Gastrocnemius medialis (tissue), 4 donors: ENCODE measurements around the gene UCKL1. TPM values are rescaled to one million over a fixed set of nuclear protein-coding genes. Genes with fewer than 3 reads are reported as not detected.

Source experiments
- ATAC-seq, 2 donors: fragments of 150-250 bp; one replicate each; pipeline ENCODE4 v1.9.1; 2016
- DNase-seq, 2 donors: peaks; one replicate each; pipeline ENCODE4 v3.0.0-alpha.2; 2019
- H3K27ac ChIP-seq, 4 donors: fragments of 200-600 bp; sonication (generic); 1 replicate in 1 of 4; 2 replicates in 3 of 4; pipeline ENCODE4 v1.5.1; 2016 to 2018; ENCODE audit warnings: mild to moderate bottlenecking in 2 of 4, moderate library complexity in 1 of 4
- H3K27me3 ChIP-seq, 3 donors: fragments of 200-600 bp; sonication (generic) in 2 of 3; 1 replicate in 1 of 3; 2 replicates in 2 of 3; pipeline versions ENCODE4 v1.5.1 to v1.6.0; 2016 to 2019; ENCODE audit warnings: mild to moderate bottlenecking in 1 of 3, moderate library complexity in 1 of 3
- H3K36me3 ChIP-seq, 2 donors: fragments of 200-600 bp; sonication (generic) in 1 of 2; one replicate each; pipeline ENCODE4 v1.5.1; 2017 to 2018
- H3K4me1 ChIP-seq, 2 donors: fragments of 200-600 bp; sonication (generic) in 1 of 2; one replicate each; pipeline ENCODE4 v1.5.1; 2016 to 2017; ENCODE audit warnings: mild to moderate bottlenecking in 2 of 2
- H3K4me3 ChIP-seq, 4 donors: fragments of 200-600 bp; sonication (generic) in 3 of 4; 1 replicate in 1 of 4; 2 replicates in 3 of 4; pipeline ENCODE4 v1.5.1; 2016 to 2019; ENCODE audit warnings: mild to moderate bottlenecking in 2 of 4
- H3K9me3 ChIP-seq, 3 donors: fragments of 200-600 bp; sonication (generic) in 2 of 3; 1 replicate in 1 of 3; 2 replicates in 2 of 3; pipeline ENCODE4 v1.5.1; 2016 to 2019
- CTCF ChIP-seq, 5 experiments: fragments of 450-650 bp in 3 of 5; fragments of 200-600 bp in 2 of 5; sonication (generic) in 2 of 5; IDR thresholded peaks in 4 of 5; conservative IDR thresholded peaks in 1 of 5; 1 replicate in 4 of 5; 2 replicates in 1 of 5; pipeline ENCODE4 v1.5.1; 2016 to 2019; ENCODE audit warnings: antibody characterized with exemption in 5 of 5, mild to moderate bottlenecking in 3 of 5, moderate library complexity in 3 of 5
- POLR2A ChIP-seq, 2 donors: fragments of 450-650 bp; IDR thresholded peaks; one replicate each; pipeline ENCODE4 v1.6.1; 2017; ENCODE audit warnings: antibody characterized with exemption in 2 of 2, mild to moderate bottlenecking in 2 of 2, moderate library complexity in 2 of 2
- in situ Hi-C, 4 donors: fragments of 200-750 bp; cut with MboI; loops; one replicate each; pipeline versions ENCODE4 v1.15.0 to v1.8.0; 2017; ENCODE audit warnings: low sequenced_read_pairs in 4 of 4
- intact Hi-C: fragments of 100-400 bp; cut with DNase I; formaldehyde crosslinking; loops from one replicate; pipeline ENCODE4 v1.15.1; 2023; ENCODE audit warnings: low total_unique reads
- microRNA counts, 2 donors: library from miRNA; unstranded; fragments of <30 nt; microRNA quantifications; one replicate each; lab custom pipeline; 2016
- microRNA-seq, 2 donors: library from miRNA; unstranded; fragments of <30 nt; microRNA quantifications; one replicate each; pipeline ENCODE4, GENCODE V29; 2016; ENCODE audit warnings: borderline replicate concordance in 2 of 2
- total RNA-seq, 4 donors: library from RNA; depleted of rRNA; stranded (reverse); fragments of >200 nt; gene quantifications; one replicate each; pipeline versions ENCODE4 v1.1.0 to v1.2.3, GENCODE V29; 2016

UCKL1 gene
- total RNA-seq, 4 donors from 2014 or later, result 22.0 to 46.4 (median 27.1) TPM

DNA sequence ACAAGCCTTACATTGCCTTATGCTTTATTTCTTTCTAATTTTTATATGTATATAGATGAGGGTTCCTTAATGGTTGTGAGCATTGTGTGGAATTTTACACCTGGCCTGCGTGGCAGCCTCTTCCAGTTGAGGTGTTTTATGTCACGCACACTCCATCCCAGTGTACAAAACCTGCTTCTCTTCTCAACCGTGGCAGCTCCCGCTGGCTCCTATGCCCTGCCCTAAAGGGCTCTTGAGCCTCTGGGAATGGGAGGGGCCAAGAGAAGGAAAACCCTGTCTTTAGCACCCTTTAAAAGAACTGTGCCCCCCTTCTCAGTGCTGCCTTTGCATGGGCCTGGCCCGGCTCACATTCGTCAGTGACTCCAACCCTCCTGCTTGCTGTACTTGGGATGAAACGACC lies 65.6 kb downstream of the UCKL1 start:
- H3K9me3 ChIP-seq, result no peaks in the 10 kb centered on the region
- DNase-seq, result no peak
- peaks cover 4 to 6% of the 10 kb centered on the region in 2 donors for H3K4me1 ChIP-seq
- no peaks in the 10 kb centered on the region for H3K27me3 ChIP-seq
- no peak for TF ChIP-seq POLR2A (IDR thresholded peaks at IDR 0.05)
- TF ChIP-seq CTCF (IDR thresholded peaks at IDR 0.05 in 4 of 5, conservative IDR thresholded peaks at IDR 0.05 in 1 of 5), result no peak
- H3K36me3 ChIP-seq, result peaks cover 0 to 40% of the 10 kb centered on the region in 2 donors
- H3K27ac ChIP-seq, result no peak overlapping the region
- no peak overlapping the region for H3K4me3 ChIP-seq
- intact Hi-C loops, result no loop called here
- no peak for ATAC-seq
- in situ Hi-C loops, result no loop called here

DNA sequence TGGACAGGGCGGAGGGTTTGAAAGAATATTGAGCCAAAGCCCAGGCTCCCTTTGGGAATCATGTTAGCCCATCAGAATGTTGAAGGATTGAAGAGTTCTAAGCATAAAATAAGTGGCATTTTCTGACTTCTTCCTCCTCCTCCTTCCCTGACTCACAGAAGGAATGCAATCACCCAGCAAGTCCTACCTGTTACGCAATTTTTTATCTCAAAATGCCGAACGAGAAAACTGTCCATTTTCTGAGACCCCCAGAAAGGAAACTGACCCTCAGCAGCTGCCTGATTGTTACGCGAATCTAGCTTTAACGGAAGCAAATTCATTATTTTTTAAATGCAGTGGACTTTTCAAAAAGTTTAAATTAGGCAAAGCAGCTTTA lies 66.0 kb downstream of the UCKL1 start:
- H3K27ac ChIP-seq, result no peak overlapping the region

More for the DNA sequence above, 66.0 kb downstream of the UCKL1 start:
- no peaks in the 10 kb centered on the region for H3K27me3 ChIP-seq
- intact Hi-C loops (no loop called here), in situ Hi-C loops (no loop called here)
- H3K9me3 ChIP-seq, result no peaks in the 10 kb centered on the region
- no peak for TF ChIP-seq CTCF (IDR thresholded peaks at IDR 0.05 in 4 of 5, conservative IDR thresholded peaks at IDR 0.05 in 1 of 5)
- no peak for TF ChIP-seq POLR2A (IDR thresholded peaks at IDR 0.05)
- H3K4me3 ChIP-seq, result no peak overlapping the region
- no peak for ATAC-seq
- H3K36me3 ChIP-seq, result peaks cover 0 to 44% of the 10 kb centered on the region in 2 donors
- DNase-seq, result no peak
- peaks cover 4 to 9% of the 10 kb centered on the region in 2 donors for H3K4me1 ChIP-seq

MicroRNAs encoded within 50 kb of the gene (microRNA counts, 767-probe panel; counts per million panel counts)
- microRNA hsa-miR-1914-5p (lab: Ali Mortazavi, UCI) (356 to 448 counts per million in 2 donors), microRNA hsa-miR-647 (lab: Ali Mortazavi, UCI) (356 to 448 counts per million in 2 donors), microRNA hsa-miR-941 (lab: Ali Mortazavi, UCI) (356 to 448 counts per million in 2 donors)

Small RNA genes within 50 kb of the gene (microRNA-seq; reads per million reads assigned to microRNA genes)
- gene MIR1914, result 0 to 1.7 reads per million in 2 donors
- gene MIR647, result 0 reads per million in 2 donors
- 0 reads per million in 2 donors for gene MIR941-1
- 0 reads per million in 2 donors for gene MIR941-2
- 0 reads per million in 2 donors for gene MIR941-3
- gene MIR941-4, result 0 reads per million in 2 donors
- gene MIR941-5, result 0 reads per million in 2 donors

Other genes starting within 250 kb of the UCKL1 start
- gene ARFRP1, start 248.4 kb downstream of the UCKL1 start, total RNA-seq, result 10 to 100 TPM; 26.9 to 35.1 (median 27.8) TPM
- gene ZGPAT, start 248.4 kb downstream of the UCKL1 start, total RNA-seq, result 10 to 100 TPM; 13.4 to 20.8 (median 15.5) TPM
- gene LIME1, start 219.8 kb downstream of the UCKL1 start, total RNA-seq, result 1 to 10 TPM; 2.0 to 6.3 (median 4.1) TPM
- gene SLC2A4RG, start 216.6 kb downstream of the UCKL1 start, total RNA-seq, result 10 to 100 TPM; 26.0 to 58.7 (median 39.1) TPM
- gene ZBTB46, start 125.2 kb downstream of the UCKL1 start, total RNA-seq, result 1 to 10 TPM; 4.3 to 7.1 (median 5.6) TPM
- not detected for gene ABHD16B, start 94.9 kb downstream of the UCKL1 start, total RNA-seq
- 10 to 100 TPM; 57.7 to 92.4 (median 59.8) TPM for gene TPD52L2, start 91.1 kb downstream of the UCKL1 start, total RNA-seq
- 10 to 100 TPM; 18.5 to 26.4 (median 22.5) TPM for gene DNAJC5, start 61.3 kb downstream of the UCKL1 start, total RNA-seq
- gene ZNF512B, start 13.5 kb upstream of the UCKL1 start, total RNA-seq, result 10 to 100 TPM in 1 of 4 donors, 1 to 10 TPM in 3; 5.7 to 10.9 (median 8.8) TPM
- 1 to 10 TPM in 2 of 4 donors, under 1 TPM in 1, not detected in 1; 0.24 to 1.9 (median 1.0) TPM for gene SAMD10, start 23.2 kb upstream of the UCKL1 start, total RNA-seq
- gene PRPF6, start 24.7 kb upstream of the UCKL1 start, total RNA-seq, result 10 to 100 TPM; 39.3 to 68.4 (median 47.7) TPM
- under 1 TPM in 3 of 4 donors, not detected in 1; 0.16 to 0.66 (median 0.33) TPM for gene C20orf204, start 79.8 kb upstream of the UCKL1 start, total RNA-seq
- gene SOX18, start 93.2 kb upstream of the UCKL1 start, total RNA-seq, result 1 to 10 TPM; 2.9 to 6.5 (median 5.6) TPM
- gene TCEA2, start 106.8 kb upstream of the UCKL1 start, total RNA-seq, result 10 to 100 TPM in 1 of 4 donors, 1 to 10 TPM in 3; 8.4 to 21.0 (median 8.8) TPM
- gene RGS19, start 123.1 kb upstream of the UCKL1 start, total RNA-seq, result 1 to 10 TPM in 3 of 4 donors, under 1 TPM in 1; 0.92 to 7.7 (median 3.5) TPM
- gene OPRL1, start 123.7 kb upstream of the UCKL1 start, total RNA-seq, result under 1 TPM; 0.10 to 0.68 (median 0.15) TPM
- not detected for gene LKAAEAR1, start 128.0 kb upstream of the UCKL1 start, total RNA-seq
- not detected for gene NPBWR2, start 151.1 kb upstream of the UCKL1 start, total RNA-seq
- gene MYT1, start 208.0 kb upstream of the UCKL1 start, total RNA-seq, result not detected